Subcutaneous adipose tissue (tissue), 4 donors: ENCODE measurements around the gene UNC79. TPM values are rescaled to one million over a fixed set of nuclear protein-coding genes. Genes with fewer than 3 reads are reported as not detected.

ENCODE experiments used
- total RNA-seq, 4 donors: library from RNA; depleted of rRNA; stranded (reverse); fragments of >200 nt; gene quantifications; one replicate each; pipeline ENCODE4 v1.1.0, GENCODE V29; 2016
- TF ChIP-seq, protein P1 (sequence below): fragments of 450-650 bp; IDR thresholded peaks from one replicate; pipeline ENCODE4 v1.5.1; 2016; ENCODE audit warnings: low read depth, mild to moderate bottlenecking, control low read depth, antibody characterized with exemption, moderate library complexity

Gene UNC79
- total RNA-seq, 4 donors from 2014 or later = 0.16 to 0.75 (median 0.28) TPM

- TF ChIP-seq, protein P1, sequence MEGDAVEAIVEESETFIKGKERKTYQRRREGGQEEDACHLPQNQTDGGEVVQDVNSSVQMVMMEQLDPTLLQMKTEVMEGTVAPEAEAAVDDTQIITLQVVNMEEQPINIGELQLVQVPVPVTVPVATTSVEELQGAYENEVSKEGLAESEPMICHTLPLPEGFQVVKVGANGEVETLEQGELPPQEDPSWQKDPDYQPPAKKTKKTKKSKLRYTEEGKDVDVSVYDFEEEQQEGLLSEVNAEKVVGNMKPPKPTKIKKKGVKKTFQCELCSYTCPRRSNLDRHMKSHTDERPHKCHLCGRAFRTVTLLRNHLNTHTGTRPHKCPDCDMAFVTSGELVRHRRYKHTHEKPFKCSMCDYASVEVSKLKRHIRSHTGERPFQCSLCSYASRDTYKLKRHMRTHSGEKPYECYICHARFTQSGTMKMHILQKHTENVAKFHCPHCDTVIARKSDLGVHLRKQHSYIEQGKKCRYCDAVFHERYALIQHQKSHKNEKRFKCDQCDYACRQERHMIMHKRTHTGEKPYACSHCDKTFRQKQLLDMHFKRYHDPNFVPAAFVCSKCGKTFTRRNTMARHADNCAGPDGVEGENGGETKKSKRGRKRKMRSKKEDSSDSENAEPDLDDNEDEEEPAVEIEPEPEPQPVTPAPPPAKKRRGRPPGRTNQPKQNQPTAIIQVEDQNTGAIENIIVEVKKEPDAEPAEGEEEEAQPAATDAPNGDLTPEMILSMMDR = no peak
These were observed 19.8 kb upstream of the UNC79 start for GRCh38 chr14:93410893-93411292.

DNA sequence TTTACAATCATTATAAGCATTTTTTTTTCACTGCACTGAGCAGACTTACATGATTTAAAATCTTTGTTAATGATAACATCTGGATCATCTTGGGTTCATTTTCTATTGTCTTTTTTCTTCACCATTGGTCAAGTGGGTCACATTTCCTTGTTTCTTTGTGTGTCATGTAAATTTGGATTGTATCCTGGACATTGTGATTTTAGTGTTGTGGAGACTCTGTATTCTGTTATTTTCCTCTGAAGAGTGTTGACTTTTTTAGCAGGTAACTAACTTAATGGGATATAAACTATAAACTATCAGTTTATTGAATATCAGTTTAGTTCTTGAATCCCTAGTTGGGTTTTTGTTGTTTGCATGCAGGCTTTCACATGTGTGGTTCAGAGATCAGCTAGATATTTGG, 4.0 kb upstream of the UNC79 start:
- TF ChIP-seq, protein P1 = no peak

GRCh38 chr14:93431036-93431670, 414 bp downstream of the UNC79 start:
- TF ChIP-seq, protein P1 = no peak

DNA sequence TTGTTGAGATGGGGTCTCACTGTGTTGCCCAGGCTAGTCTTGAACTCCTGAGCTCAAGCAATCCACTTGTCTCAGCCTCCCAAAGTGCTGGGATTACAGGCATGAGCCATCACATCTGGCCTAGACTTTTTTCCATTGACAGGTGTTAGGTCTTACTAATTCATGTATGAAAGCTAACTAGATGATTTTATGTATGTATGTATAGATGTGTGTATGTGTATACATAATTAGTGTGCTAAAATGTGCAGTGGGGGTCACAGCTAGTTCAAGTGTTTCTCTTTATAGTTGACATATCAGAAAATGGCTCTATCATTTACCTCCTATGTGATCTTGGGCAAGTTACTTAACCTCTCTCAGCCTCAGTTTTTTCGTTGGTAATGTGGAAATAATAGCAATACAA, 23.5 kb downstream of the UNC79 start:
- TF ChIP-seq, protein P1 = no peak

- TF ChIP-seq, protein P1 = no peak
These were observed 25.6 kb downstream of the UNC79 start for GRCh38 chr14:93456356-93456755.

GRCh38 chr14:93458234-93458633, 27.5 kb downstream of the UNC79 start:
- TF ChIP-seq, protein P1 = no peak

DNA sequence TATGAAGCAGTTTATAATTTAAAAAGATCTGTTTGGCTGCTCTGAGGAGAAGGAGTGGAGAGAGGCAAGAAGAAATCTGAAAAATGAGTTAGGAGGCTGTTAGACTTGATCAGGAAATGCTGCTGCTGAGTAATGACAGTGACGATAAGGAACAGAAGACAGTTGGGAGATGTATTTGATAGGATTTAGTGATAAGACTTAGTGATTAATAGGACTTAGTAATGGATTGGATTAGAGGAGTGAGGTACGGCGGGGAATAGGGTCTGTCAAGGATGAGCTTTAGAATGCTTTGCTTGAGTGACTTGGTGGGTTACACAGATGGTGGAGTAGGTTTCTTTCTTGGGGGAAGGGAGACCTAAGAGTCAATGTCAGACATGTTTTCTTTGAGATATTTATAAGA, 31.7 kb downstream of the UNC79 start:
- TF ChIP-seq, protein P1 = no peak
